ENCODE results near the gene VPS33A.
"Not testable (repeated sequence)": the region's sequence is repeated elsewhere in the genome, so short reads cannot be mapped to it uniquely, and the experiment has no call there.

VPS33A gene

DNA sequence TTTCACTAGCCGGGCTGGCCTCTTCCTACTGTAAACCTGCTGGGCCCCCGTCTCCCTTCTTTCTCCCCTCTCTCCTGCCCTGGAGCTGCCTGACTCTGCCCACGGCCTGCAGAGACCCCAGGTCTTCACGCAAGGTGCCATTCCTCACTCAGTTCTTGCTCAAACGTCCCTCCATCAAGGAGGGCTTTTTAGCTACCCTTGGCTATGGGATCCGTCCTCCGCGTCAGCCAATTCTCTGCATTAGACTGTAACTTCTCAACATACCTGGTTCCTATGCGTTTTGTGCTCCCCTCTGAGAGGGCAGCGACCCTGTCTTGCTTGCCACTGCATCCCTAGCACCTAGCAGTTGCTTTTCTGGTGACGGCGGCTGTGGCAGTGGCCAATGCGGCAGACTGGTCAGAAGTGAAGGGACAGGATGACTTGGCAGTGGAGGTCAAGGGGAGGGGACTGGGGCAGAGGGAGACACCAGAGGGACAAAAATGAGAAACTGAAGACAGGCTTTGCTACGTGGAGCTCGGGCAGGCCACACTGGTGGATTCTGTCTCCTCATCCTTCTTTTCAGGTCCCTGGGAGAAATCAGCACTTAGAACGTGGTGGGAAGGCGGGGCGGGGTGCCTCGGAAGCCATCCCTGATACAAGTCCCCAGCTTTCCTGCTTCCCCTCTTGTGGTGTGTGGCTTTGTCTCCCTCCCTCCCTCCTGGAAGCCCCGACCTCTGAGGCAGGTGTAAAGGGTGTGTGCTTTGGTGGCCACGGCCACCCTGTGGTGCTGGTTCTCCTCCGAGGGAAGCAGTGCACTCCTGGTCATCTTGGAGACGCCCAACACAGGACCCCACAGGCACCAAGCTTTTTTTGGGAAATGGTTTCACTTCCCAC, 61.0 kb downstream of the VPS33A start:
- ATAC-seq (replicated peaks) (no peak), DNase-seq (no peak)
- Mint-ChIP-seq H3K27me3 (peaks cover 29 to 39% of the 10 kb centered on the region in 2 donors), H3K36me3 (peaks cover 7 to 21% of the 10 kb centered on the region in 2 donors), H3K4me1 (peaks cover 12 to 21% of the 10 kb centered on the region in 2 donors), H3K4me3 (peak overlapping the region; percentile 3 to 54), H3K9me3 (no peaks in the 10 kb centered on the region), H3K27ac (no peak overlapping the region)

- H3K27me3 Mint-ChIP-seq: peaks cover 37 to 48% of the 10 kb centered on the region in 2 donors
- DNase-seq (no peak), ATAC-seq (replicated peaks) (peak; percentile 34 to 43)
- peaks cover 12 to 21% of the 10 kb centered on the region in 2 donors for H3K4me1 Mint-ChIP-seq
- H3K9me3 Mint-ChIP-seq: no peaks in the 10 kb centered on the region
- H3K27ac Mint-ChIP-seq: peak overlapping the region; percentile 34
- H3K36me3 Mint-ChIP-seq: peaks cover 7 to 21% of the 10 kb centered on the region in 2 donors
- H3K4me3 Mint-ChIP-seq: peak overlapping the region; percentile 54 to 70
These were observed 61.9 kb downstream of the VPS33A start for GRCh38 chr12:122204167-122205052.

GRCh38 chr12:122203301-122204166, 62.8 kb downstream of the VPS33A start, which contains the start of gene B3GNT4:
Gene B3GNT4, plus strand, starts transcription at chr12:122203709. Its CDS starts 910 bp downstream, at chr12:122204619.
- peak within 1 kb of the TSS; percentile 62 for H3K27ac Mint-ChIP-seq

GRCh38 chr12:122202811-122203210, 63.5 kb downstream of the VPS33A start:
- H3K36me3 Mint-ChIP-seq: peaks cover 6 to 12% of the 10 kb centered on the region in 2 donors
- peaks cover 12 to 22% of the 10 kb centered on the region in 2 donors for H3K4me1 Mint-ChIP-seq
- not testable (repeated sequence) for ATAC-seq (replicated peaks); DNase-seq; H3K9me3 Mint-ChIP-seq
- peak overlapping the region; percentile 62 for H3K27ac Mint-ChIP-seq
- peak overlapping the region; percentile 82 to 83 for H3K4me3 Mint-ChIP-seq
- H3K27me3 Mint-ChIP-seq: peaks cover 42 to 54% of the 10 kb centered on the region in 2 donors

More at GRCh38 chr12:122203301-122204166, 62.8 kb downstream of the VPS33A start, which contains the start of gene B3GNT4:
- Mint-ChIP-seq H3K27me3 (peaks cover 37 to 54% of the 10 kb centered on the region in 2 donors), H3K9me3 (no peaks in the 10 kb centered on the region), H3K4me3 (peak within 1 kb of the TSS; percentile 82 to 83), H3K4me1 (peaks cover 12 to 21% of the 10 kb centered on the region in 2 donors), H3K36me3 (peaks cover 7 to 19% of the 10 kb centered on the region in 2 donors)
- ATAC-seq (replicated peaks): peak; percentile 58 to 67
- DNase-seq: no peak

DNA sequence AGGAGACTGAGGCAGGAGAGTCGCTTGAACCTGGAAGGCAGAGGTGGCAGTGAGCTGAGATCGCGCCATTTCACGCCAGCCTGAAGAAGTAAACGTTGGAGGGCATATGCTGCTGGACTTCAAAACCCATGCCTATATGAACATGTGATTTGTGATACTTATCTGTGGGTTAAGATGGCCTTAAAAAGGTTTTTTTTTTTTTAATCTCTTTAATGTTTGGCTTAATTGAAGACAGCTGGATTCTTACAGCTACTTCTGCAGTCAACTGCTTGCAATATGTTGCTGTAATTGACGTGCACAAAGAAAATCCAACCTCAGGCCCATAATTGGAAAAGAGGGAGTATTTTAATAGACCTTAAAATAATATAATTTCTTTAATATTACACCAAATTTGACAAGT, 64.3 kb downstream of the VPS33A start:
- H3K27me3 Mint-ChIP-seq: peaks cover 42 to 54% of the 10 kb centered on the region in 2 donors
- H3K36me3 Mint-ChIP-seq: peaks cover 6% of the 10 kb centered on the region in 2 donors
- H3K9me3 Mint-ChIP-seq: no peaks in the 10 kb centered on the region
- H3K27ac Mint-ChIP-seq: no peak overlapping the region
- H3K4me1 Mint-ChIP-seq: peaks cover 16 to 30% of the 10 kb centered on the region in 2 donors
- ATAC-seq (replicated peaks) (no peak), DNase-seq (no peak)
- H3K4me3 Mint-ChIP-seq: no peak overlapping the region

GRCh38 chr12:122201381-122201780, 64.9 kb downstream of the VPS33A start:
- H3K9me3 Mint-ChIP-seq: no peaks in the 10 kb centered on the region
- peaks cover under 1% of the 10 kb centered on the region in 2 donors for H3K36me3 Mint-ChIP-seq
- ATAC-seq (replicated peaks): no peak
- H3K27ac Mint-ChIP-seq: no peak overlapping the region
- DNase-seq: no peak
- no peak overlapping the region for H3K4me3 Mint-ChIP-seq
- H3K4me1 Mint-ChIP-seq: peaks cover 16 to 27% of the 10 kb centered on the region in 2 donors
- peaks cover 42 to 54% of the 10 kb centered on the region in 2 donors for H3K27me3 Mint-ChIP-seq

GRCh38 chr12:122200541-122201175, 65.6 kb downstream of the VPS33A start:
- no peak for DNase-seq
- H3K27me3 Mint-ChIP-seq: peaks cover 42 to 54% of the 10 kb centered on the region in 2 donors
- H3K9me3 Mint-ChIP-seq: peaks cover 0 to 1% of the 10 kb centered on the region in 2 donors
- H3K36me3 Mint-ChIP-seq: peaks cover 0 to 2% of the 10 kb centered on the region in 2 donors
- H3K4me3 Mint-ChIP-seq: no peak overlapping the region
- no peak for ATAC-seq (replicated peaks)
- no peak overlapping the region for H3K27ac Mint-ChIP-seq
- peaks cover 16 to 26% of the 10 kb centered on the region in 2 donors for H3K4me1 Mint-ChIP-seq

DNA sequence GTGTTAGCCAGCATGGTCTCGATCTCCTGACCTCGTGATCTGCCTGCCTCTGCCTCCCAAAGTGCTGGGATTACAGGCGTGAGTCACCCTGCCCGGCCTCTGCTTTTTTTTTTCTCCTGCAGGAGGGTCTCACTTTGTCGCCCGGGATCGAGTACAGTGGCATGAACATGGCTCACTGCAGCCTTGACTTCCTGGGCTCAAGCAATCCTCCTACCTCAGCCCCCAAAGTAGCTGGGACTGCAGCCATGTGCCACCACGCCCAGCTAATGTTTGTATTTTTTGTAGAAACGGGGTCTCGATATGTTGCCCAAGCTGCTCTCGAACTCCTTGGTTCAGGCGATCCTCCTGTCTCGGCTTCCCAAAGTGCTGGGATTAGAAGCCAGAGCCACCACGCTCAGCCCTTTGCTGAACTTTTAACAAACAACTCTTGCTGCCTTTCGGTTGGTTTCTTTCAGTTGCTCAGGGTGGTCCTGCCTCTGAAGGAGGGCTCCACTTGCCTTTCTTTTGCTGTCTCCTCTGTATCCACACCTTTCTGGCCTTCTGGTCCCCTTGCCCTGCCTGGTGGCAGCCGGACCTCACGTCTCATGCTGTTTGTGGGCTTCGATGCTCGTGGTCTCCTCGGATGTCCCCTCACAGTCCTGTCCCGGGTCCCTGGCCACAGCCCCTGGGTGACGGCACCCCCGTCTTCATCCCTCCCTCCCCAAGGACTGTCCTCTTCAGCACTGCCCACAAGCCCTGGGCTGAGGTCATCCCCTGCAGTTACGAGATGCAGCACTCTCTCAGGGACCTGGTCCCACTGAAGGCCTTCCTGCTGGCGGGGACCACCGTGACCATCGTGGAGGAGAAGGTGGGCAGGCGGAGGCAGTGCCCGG, 66.6 kb downstream of the VPS33A start:
- Mint-ChIP-seq H3K4me1 (peaks cover 11 to 20% of the 10 kb centered on the region in 2 donors), H3K9me3 (peaks cover 0 to 3% of the 10 kb centered on the region in 2 donors), H3K27ac (no peak overlapping the region), H3K27me3 (peaks cover 36 to 47% of the 10 kb centered on the region in 2 donors), H3K4me3 (no peak overlapping the region), H3K36me3 (peaks cover 0 to 5% of the 10 kb centered on the region in 2 donors)
- ATAC-seq (replicated peaks) (no peak), DNase-seq (no peak)

DNA sequence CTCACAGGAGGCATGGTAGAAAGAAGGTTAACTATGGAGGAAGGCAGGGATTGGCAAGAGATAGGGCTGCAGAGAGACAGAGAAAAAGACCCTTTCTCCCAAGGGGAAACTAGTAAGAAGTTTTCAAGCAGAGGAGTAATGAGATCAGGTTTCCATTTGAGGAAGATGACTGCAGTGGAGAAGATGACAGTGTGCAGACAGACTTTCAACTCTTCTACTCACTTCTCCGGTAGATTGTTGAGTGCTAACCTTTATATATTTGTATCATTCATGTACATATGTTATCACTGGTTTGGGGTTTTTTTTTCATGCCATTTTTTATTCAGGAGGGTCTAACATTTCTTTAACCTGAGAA, 68.7 kb downstream of the VPS33A start:
- Mint-ChIP-seq H3K27ac (no peak overlapping the region), H3K36me3 (peaks cover 0 to 5% of the 10 kb centered on the region in 2 donors), H3K9me3 (peaks cover 0 to 5% of the 10 kb centered on the region in 2 donors), H3K4me3 (no peak overlapping the region), H3K4me1 (peaks cover 4 to 9% of the 10 kb centered on the region in 2 donors), H3K27me3 (peaks cover 27 to 37% of the 10 kb centered on the region in 2 donors)
- ATAC-seq (replicated peaks) (peak; percentile 44 to 71), DNase-seq (no peak)

DNA sequence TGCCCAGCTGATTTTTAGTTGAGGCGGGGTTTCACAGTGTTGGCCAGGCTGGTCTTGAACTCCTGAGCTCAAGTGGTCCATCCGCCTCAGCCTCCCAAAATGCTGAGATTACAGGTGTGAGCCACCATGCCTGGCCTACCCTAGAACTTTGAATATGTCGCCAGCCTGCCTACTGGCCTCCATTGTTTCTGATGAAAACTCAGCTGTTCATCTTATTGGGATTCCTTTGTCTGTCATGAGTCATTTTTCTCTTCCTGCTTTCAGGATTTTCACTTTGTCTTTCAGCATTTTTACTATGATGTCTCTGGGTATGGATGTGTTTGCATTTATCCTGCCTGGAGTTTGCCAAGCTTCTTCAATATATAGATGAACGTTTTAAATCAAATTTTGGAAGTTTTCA, 70.9 kb downstream of the VPS33A start:
- Mint-ChIP-seq H3K36me3 (peaks cover 0 to 5% of the 10 kb centered on the region in 2 donors), H3K4me3 (no peak overlapping the region), H3K27ac (no peak overlapping the region), H3K9me3 (peaks cover 0 to 5% of the 10 kb centered on the region in 2 donors), H3K4me1 (peaks cover 4 to 9% of the 10 kb centered on the region in 2 donors), H3K27me3 (peaks cover 14 to 27% of the 10 kb centered on the region in 2 donors)
- ATAC-seq (replicated peaks): no peak
- no peak for DNase-seq

DNA sequence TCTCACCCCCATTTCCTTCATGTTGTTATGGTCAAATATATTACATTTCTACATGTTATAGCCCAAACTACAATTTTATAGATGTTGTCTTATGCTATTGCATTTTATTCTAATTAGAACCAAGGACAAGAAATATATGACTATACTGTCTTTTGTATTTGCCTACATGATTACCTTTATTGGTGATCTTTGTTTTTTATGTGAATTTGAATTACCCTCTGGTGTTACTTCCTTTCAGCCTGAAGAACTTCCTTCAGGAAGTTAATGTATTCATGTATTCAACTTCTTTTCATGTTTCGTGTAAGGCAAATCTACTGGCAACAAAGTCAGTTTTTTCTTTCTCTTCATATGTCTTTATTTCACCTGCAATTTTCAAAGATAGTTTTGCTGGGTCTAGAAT, 71.5 kb downstream of the VPS33A start:
- peaks cover 0 to 5% of the 10 kb centered on the region in 2 donors for H3K36me3 Mint-ChIP-seq
- peak overlapping the region; percentile 21 for H3K27ac Mint-ChIP-seq
- H3K27me3 Mint-ChIP-seq: peaks cover 8 to 21% of the 10 kb centered on the region in 2 donors
- peaks cover 4 to 9% of the 10 kb centered on the region in 2 donors for H3K4me1 Mint-ChIP-seq
- no peak overlapping the region for H3K4me3 Mint-ChIP-seq
- no peak for DNase-seq
- ATAC-seq (replicated peaks): no peak
- peaks cover 0 to 5% of the 10 kb centered on the region in 2 donors for H3K9me3 Mint-ChIP-seq

GRCh38 chr12:122192441-122192840, 73.9 kb downstream of the VPS33A start:
- Mint-ChIP-seq H3K4me1 (peaks cover 1 to 4% of the 10 kb centered on the region in 2 donors), H3K4me3 (no peak overlapping the region), H3K9me3 (peaks cover 0 to 5% of the 10 kb centered on the region in 2 donors), H3K36me3 (peaks cover 0 to 5% of the 10 kb centered on the region in 2 donors), H3K27ac (no peak overlapping the region), H3K27me3 (peaks cover 0 to 11% of the 10 kb centered on the region in 2 donors)
- DNase-seq (no peak), ATAC-seq (replicated peaks) (no peak)

Data from stimulated activated naive B cell treated with anti-CD40 and anti-IgM and Interleukin-4, amounts not matched to agents 10 μg/mL and 1 μg/mL and 100 μg/mL, for 72 hours (primary cell).